ENCODE data around the gene ANKS1B. TPM values are rescaled to one million over a fixed set of nuclear protein-coding genes. Genes with fewer than 3 reads are reported as not detected.

The ANKS1B gene
- total and polyA plus RNA-seq, 10 of the 15 experiments (the other 5 are each of a cell fraction or from before 2014, with no cell fraction given): 0.16 to 1.3 (median 0.82) TPM; not detected in 7

DNA sequence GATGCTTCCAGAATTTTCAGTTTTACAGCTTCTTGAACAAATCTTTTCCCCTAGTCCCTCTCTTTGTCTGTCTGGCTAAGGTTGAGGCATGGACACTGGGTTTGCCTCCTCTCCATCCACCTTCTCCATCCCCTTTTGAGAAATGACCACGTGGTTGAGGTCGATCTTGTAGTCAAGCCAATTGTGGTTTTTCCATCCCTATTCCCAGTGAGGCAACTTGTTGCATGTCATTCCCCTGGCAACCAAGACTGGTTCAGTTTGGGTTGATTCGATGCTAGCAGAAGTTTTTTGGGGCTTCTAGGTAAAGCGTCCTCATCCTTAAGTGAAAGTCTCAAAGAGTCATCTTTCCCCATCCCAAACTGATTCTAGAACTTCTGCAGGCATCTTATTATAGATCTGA is 1038.9 kb downstream of the ANKS1B start:
- BruUV-seq (replicated peaks): no TSS peak
- CTCF ChIA-PET: interaction anchor here (0.9 kb wide), 1 partner anchor 11 kb away, joined by 5 read pairs; no protein-coding TSS in a partner anchor
- Histone ChIP-seq H3K9me3 (replicated peaks; ENCODE audit: control insufficient read depth, insufficient read depth, low read length) (no peaks in the 10 kb centered on the region), H3K36me3 (ENCODE audit: control insufficient read depth in 2 of 2, insufficient read depth in 2 of 2, low read length in 1 of 2) (no peaks in the 10 kb centered on the region), H3K27me3 (replicated peaks in 1 of 2; ENCODE audit: control insufficient read depth in 2 of 2, insufficient read depth in 2 of 2, low read length in 1 of 2) (no peaks in the 10 kb centered on the region), H3K4me1 (ENCODE audit: control insufficient read depth, insufficient read depth, low read length) (no peaks in the 10 kb centered on the region), H2AFZ (ENCODE audit: control insufficient read depth, low read depth, low read length) (no peak overlapping the region), H3K27ac (ENCODE audit: control insufficient read depth, insufficient read depth) (no peak overlapping the region), H4K20me1 (ENCODE audit: control insufficient read depth, insufficient read depth) (no peaks in the 10 kb centered on the region), H3K4me2 (ENCODE audit: control insufficient read depth, insufficient read depth) (no peak overlapping the region), H3K79me2 (ENCODE audit: control insufficient read depth, insufficient read depth, low read length) (no peaks in the 10 kb centered on the region), H3K9ac (ENCODE audit: control insufficient read depth, insufficient read depth, low read length) (no peak overlapping the region), H3K4me3 (no peak overlapping the region)
- SMC1A ChIA-PET (ENCODE audit: uncharacterized antibody, unreplicated experiment): interaction anchor here (0.6 to 1.3 kb wide), 2 partner anchors 39 to 57 kb away, joined by 3 to 4 read pairs; no protein-coding TSS in a partner anchor
- no peak for FAIRE-seq
- no peak for DNase-seq (ENCODE audit: low read depth, low spot score)
- no peak for ATAC-seq
- no peak for TF ChIP-seq RUNX3 (IDR thresholded peaks at IDR 0.05; ENCODE audit: low read length)
- no peak for TF ChIP-seq SMC3 (IDR thresholded peaks at IDR 0.05; ENCODE audit: borderline replicate concordance, low read length)
- no peak for TF ChIP-seq IRF4 (IDR thresholded peaks at IDR 0.05; ENCODE audit: low read depth, low read length)
- TF ChIP-seq SMAD1 (IDR thresholded peaks at IDR 0.05; ENCODE audit: low read depth, partially characterized antibody): no peak
- TF ChIP-seq IKZF2 (IDR thresholded peaks at IDR 0.05): no peak
- TF ChIP-seq MTA3 (IDR thresholded peaks at IDR 0.05; ENCODE audit: borderline replicate concordance, low read length): no peak
- TF ChIP-seq NFIC (IDR thresholded peaks at IDR 0.05; ENCODE audit: low read depth, low read length): no peak
- TF ChIP-seq, protein P1, sequence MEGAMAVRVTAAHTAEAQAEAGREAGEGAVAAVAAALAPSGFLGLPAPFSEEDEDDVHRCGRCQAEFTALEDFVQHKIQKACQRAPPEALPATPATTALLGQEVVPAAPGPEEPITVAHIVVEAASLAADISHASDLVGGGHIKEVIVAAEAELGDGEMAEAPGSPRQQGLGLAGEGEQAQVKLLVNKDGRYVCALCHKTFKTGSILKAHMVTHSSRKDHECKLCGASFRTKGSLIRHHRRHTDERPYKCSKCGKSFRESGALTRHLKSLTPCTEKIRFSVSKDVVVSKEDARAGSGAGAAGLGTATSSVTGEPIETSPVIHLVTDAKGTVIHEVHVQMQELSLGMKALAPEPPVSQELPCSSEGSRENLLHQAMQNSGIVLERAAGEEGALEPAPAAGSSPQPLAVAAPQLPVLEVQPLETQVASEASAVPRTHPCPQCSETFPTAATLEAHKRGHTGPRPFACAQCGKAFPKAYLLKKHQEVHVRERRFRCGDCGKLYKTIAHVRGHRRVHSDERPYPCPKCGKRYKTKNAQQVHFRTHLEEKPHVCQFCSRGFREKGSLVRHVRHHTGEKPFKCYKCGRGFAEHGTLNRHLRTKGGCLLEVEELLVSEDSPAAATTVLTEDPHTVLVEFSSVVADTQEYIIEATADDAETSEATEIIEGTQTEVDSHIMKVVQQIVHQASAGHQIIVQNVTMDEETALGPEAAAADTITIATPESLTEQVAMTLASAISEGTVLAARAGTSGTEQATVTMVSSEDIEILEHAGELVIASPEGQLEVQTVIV (IDR thresholded peaks at IDR 0.05; ENCODE audit: borderline replicate concordance, partially characterized antibody): no peak
- TF ChIP-seq STAT3 (IDR thresholded peaks at IDR 0.05; ENCODE audit: low read depth, low read length): no peak
- no peak for TF ChIP-seq RAD51 (IDR thresholded peaks at IDR 0.05)
- no peak for TF ChIP-seq NFYB (IDR thresholded peaks at IDR 0.05; ENCODE audit: insufficient read depth, low read depth, low read length)
- RAD21 ChIA-PET (ENCODE audit: unreplicated experiment): no interaction called here
- in situ Hi-C loops (cut with MboI) (no loop called here), intact Hi-C loops (cut with micrococcal nuclease; ENCODE audit: unreplicated experiment) (no loop called here)
- WGBS (ENCODE audit: insufficient coverage, insufficient replicate concordance, low lambda C conversion rate, missing lambda C conversion rate): 2% methylated on average over 4 of the region's 4 CpGs
- POLR2A ChIA-PET: no interaction called here
